Neural progenitor cell (in vitro differentiated cells): Measurements from ENCODE around the gene RNU6-8. TPM values are rescaled to one million over a fixed set of nuclear protein-coding genes. Genes with fewer than 3 reads are reported as not detected.

ENCODE experiments used
- DNase-seq: peaks from one replicate; pipeline ENCODE4 v3.0.0-alpha.2; 2016; ENCODE audit warnings: low spot score
- H2AFZ ChIP-seq: fragments of 200-600 bp; sonication (generic); replicated peaks from 2 replicates; pipeline ENCODE4 v1.6.1; 2016; ENCODE audit warnings: antibody characterized with exemption
- H3F3A ChIP-seq: fragments of 200-600 bp; sonication (generic); 2 replicates; pipeline ENCODE4 v1.6.1; 2016; ENCODE audit warnings: antibody characterized with exemption, low read depth
- H3K27ac ChIP-seq: fragments of 200-600 bp; sonication (generic); 2 replicates; pipeline ENCODE4 v1.5.1; 2016; ENCODE audit warnings: mild to moderate bottlenecking
- H3K27me3 ChIP-seq: fragments of 200-600 bp; sonication (generic); 2 replicates; pipeline ENCODE4 v1.6.1; 2016; ENCODE audit warnings: mild to moderate bottlenecking, moderate library complexity
- H3K36me3 ChIP-seq: fragments of 200-600 bp; sonication (generic); 2 replicates; pipeline ENCODE4 v1.5.1; 2016
- H3K4me1 ChIP-seq: fragments of 200-600 bp; sonication (generic); 2 replicates; pipeline ENCODE4 v1.6.1; 2016; ENCODE audit warnings: mixed run types
- H3K4me2 ChIP-seq: fragments of 200-600 bp; sonication (generic); 2 replicates; pipeline ENCODE4 v1.6.1; 2016
- H3K4me3 ChIP-seq: fragments of 200-600 bp; sonication (generic); 2 replicates; pipeline ENCODE4 v1.5.1; 2016
- H3K79me2 ChIP-seq: fragments of 200-600 bp; sonication (generic); 2 replicates; pipeline ENCODE4 v1.6.1; 2016; ENCODE audit warnings: low read depth
- H3K9ac ChIP-seq: fragments of 200-600 bp; sonication (generic); 2 replicates; pipeline ENCODE4 v1.6.1; 2016
- H3K9me3 ChIP-seq: fragments of 200-600 bp; sonication (generic); 2 replicates; pipeline ENCODE4 v1.5.1; 2016; ENCODE audit warnings: low read depth
- H4K20me1 ChIP-seq: fragments of 200-600 bp; sonication (generic); 2 replicates; pipeline ENCODE4 v1.6.1; 2016; ENCODE audit warnings: low read depth
- H3K27ac Mint-ChIP-seq: 3 replicates; pipeline ENCODE4 v1.8.0; 2021; ENCODE audit warnings: mixed read lengths
- H3K27me3 Mint-ChIP-seq: 2 replicates; pipeline ENCODE4 v1.8.0; 2022; ENCODE audit warnings: low read depth, mild to moderate bottlenecking, inconsistent platforms, moderate library complexity, mixed read lengths; ENCODE audit not compliant: insufficient read depth
- H3K36me3 Mint-ChIP-seq: 3 replicates; pipeline ENCODE4 v1.8.0; 2021; ENCODE audit warnings: mixed read lengths
- H3K4me1 Mint-ChIP-seq: 3 replicates; pipeline ENCODE4 v1.8.0; 2021; ENCODE audit warnings: mixed read lengths
- H3K4me3 Mint-ChIP-seq: 3 replicates; pipeline ENCODE4 v1.8.0; 2021; ENCODE audit warnings: mild to moderate bottlenecking, moderate library complexity, mixed read lengths
- H3K9me3 Mint-ChIP-seq: 3 replicates; pipeline ENCODE4 v1.8.0; 2020; ENCODE audit warnings: mixed read lengths
- CTCF ChIP-seq: fragments of 200-600 bp; sonication (generic); IDR thresholded peaks from 2 replicates; pipeline ENCODE4 v1.5.1; 2017; ENCODE audit warnings: antibody characterized with exemption, mild to moderate bottlenecking
- EZH2 ChIP-seq: fragments of 200-600 bp; sonication (generic); IDR thresholded peaks from 2 replicates; pipeline ENCODE4 v1.6.1; 2017; ENCODE audit warnings: antibody characterized with exemption, mild to moderate bottlenecking, moderate library complexity
- EZH2phosphoT487 ChIP-seq: fragments of 200-600 bp; sonication (generic); IDR thresholded peaks from 2 replicates; pipeline ENCODE4 v1.6.1; 2017; ENCODE audit warnings: antibody characterized with exemption
- total RNA-seq: library from RNA; depleted of rRNA; stranded (reverse); fragments of >200 nt; gene quantifications from 2 replicates; pipeline ENCODE4 v1.2.3, GENCODE V29; 2015; ENCODE audit warnings: low replicate concordance

Gene RNU6-8
- total RNA-seq, 1 donor from 2014 or later = not detected

GRCh38 chr14:32186248-32186647 is 16.8 kb downstream of the RNU6-8 start:
- no peaks in the 10 kb centered on the region for H3K4me1 Mint-ChIP-seq
- Histone ChIP-seq H3K9me3 (peaks cover 6% of the 10 kb centered on the region), H3K79me2 (no peaks in the 10 kb centered on the region), H4K20me1 (no peaks in the 10 kb centered on the region), H3K4me2 (no peak overlapping the region), H3K27me3 (no peaks in the 10 kb centered on the region), H3K4me1 (no peaks in the 10 kb centered on the region), H3K27ac (no peak overlapping the region), H3K4me3 (no peak overlapping the region), H3K9ac (no peak overlapping the region), H3K36me3 (no peaks in the 10 kb centered on the region), H2AFZ (no peak overlapping the region), H3F3A (no peaks in the 10 kb centered on the region)
- H3K4me3 Mint-ChIP-seq = no peak overlapping the region
- no peak overlapping the region for H3K27ac Mint-ChIP-seq
- no peak for TF ChIP-seq EZH2
- no peak for TF ChIP-seq EZH2phosphoT487
- no peak for TF ChIP-seq CTCF
- DNase-seq = no peak
- no peaks in the 10 kb centered on the region for H3K27me3 Mint-ChIP-seq
- H3K9me3 Mint-ChIP-seq = peaks cover 12% of the 10 kb centered on the region
- H3K36me3 Mint-ChIP-seq = peaks cover 3% of the 10 kb centered on the region

GRCh38 chr14:32185097-32185496 is 18.0 kb downstream of the RNU6-8 start:
- Histone ChIP-seq H3K79me2 (no peaks in the 10 kb centered on the region), H3K27me3 (no peaks in the 10 kb centered on the region), H3K9ac (no peak overlapping the region), H3F3A (no peaks in the 10 kb centered on the region), H3K4me1 (no peaks in the 10 kb centered on the region), H3K4me2 (no peak overlapping the region), H3K9me3 (peaks cover 6% of the 10 kb centered on the region), H2AFZ (no peak overlapping the region), H3K27ac (no peak overlapping the region), H4K20me1 (no peaks in the 10 kb centered on the region), H3K4me3 (no peak overlapping the region), H3K36me3 (no peaks in the 10 kb centered on the region)
- Mint-ChIP-seq H3K4me1 (no peaks in the 10 kb centered on the region), H3K27me3 (no peaks in the 10 kb centered on the region), H3K27ac (no peak overlapping the region), H3K9me3 (peaks cover 17% of the 10 kb centered on the region), H3K4me3 (no peak overlapping the region), H3K36me3 (peaks cover 3% of the 10 kb centered on the region)
- TF ChIP-seq CTCF = no peak
- TF ChIP-seq EZH2 = no peak
- no peak for TF ChIP-seq EZH2phosphoT487
- no peak for DNase-seq

- H3K36me3 Mint-ChIP-seq = peaks cover 3% of the 10 kb centered on the region
- H3K9me3 ChIP-seq = peaks cover 6% of the 10 kb centered on the region
- H3K27ac ChIP-seq = no peak overlapping the region
- no peaks in the 10 kb centered on the region for H4K20me1 ChIP-seq
- peaks cover 23% of the 10 kb centered on the region for H3K9me3 Mint-ChIP-seq
- H3K4me2 ChIP-seq = no peak overlapping the region
- H3K27ac Mint-ChIP-seq = no peak overlapping the region
- H2AFZ ChIP-seq = no peak overlapping the region
- no peak overlapping the region for H3K4me3 Mint-ChIP-seq
- H3K27me3 ChIP-seq = no peaks in the 10 kb centered on the region
- H3K9ac ChIP-seq = no peak overlapping the region
- DNase-seq = no peak
- no peaks in the 10 kb centered on the region for H3K4me1 ChIP-seq
- H3K4me3 ChIP-seq = no peak overlapping the region
- TF ChIP-seq EZH2 = no peak
- no peak for TF ChIP-seq EZH2phosphoT487
- TF ChIP-seq CTCF = no peak
- H3K27me3 Mint-ChIP-seq = no peaks in the 10 kb centered on the region
- H3K79me2 ChIP-seq = no peaks in the 10 kb centered on the region
- no peaks in the 10 kb centered on the region for H3F3A ChIP-seq
- no peaks in the 10 kb centered on the region for H3K4me1 Mint-ChIP-seq
- no peaks in the 10 kb centered on the region for H3K36me3 ChIP-seq
Measured at GRCh38 chr14:32183151-32184058, 19.7 kb downstream of the RNU6-8 start.
